Right ventricle myocardium inferior (tissue), 1 donor: Measurements from ENCODE around the gene BTBD19. TPM values are rescaled to one million over a fixed set of nuclear protein-coding genes. Genes with fewer than 3 reads are reported as not detected.
"Not testable (repeated sequence)": the region's sequence is repeated elsewhere in the genome, so short reads cannot be mapped to it uniquely, and the experiment has no call there.

Experiments used
- ATAC-seq: fragments of 200-7000 bp; cut with Tn5 transposase; one replicate; pipeline ENCODE4 v1.9.1; 2020; ENCODE audit warnings: mild to moderate bottlenecking, moderate library complexity
- DNase-seq: peaks from one replicate; pipeline ENCODE4 v3.0.0; 2021; ENCODE audit errors: missing footprints
- intact Hi-C: fragments of 100-400 bp; cut with DNase I; formaldehyde crosslinking; loops from one replicate; pipeline ENCODE4 v1.11.0; 2022
- total RNA-seq: library from RNA; stranded (reverse); fragmentation: NEBNext Ultra II Directional; extraction: Animal tissue kit (Norgen Biotek cat#: 25700); gene quantifications from one replicate; pipeline ENCODE4 v1.2.1, GENCODE V29; 2021
- donor health status: DM: no; HTN: yes; CAD: no; lungs with severe emphysema.

Gene BTBD19
- total RNA-seq, 1 donor from 2014 or later: 2.8 TPM

DNA sequence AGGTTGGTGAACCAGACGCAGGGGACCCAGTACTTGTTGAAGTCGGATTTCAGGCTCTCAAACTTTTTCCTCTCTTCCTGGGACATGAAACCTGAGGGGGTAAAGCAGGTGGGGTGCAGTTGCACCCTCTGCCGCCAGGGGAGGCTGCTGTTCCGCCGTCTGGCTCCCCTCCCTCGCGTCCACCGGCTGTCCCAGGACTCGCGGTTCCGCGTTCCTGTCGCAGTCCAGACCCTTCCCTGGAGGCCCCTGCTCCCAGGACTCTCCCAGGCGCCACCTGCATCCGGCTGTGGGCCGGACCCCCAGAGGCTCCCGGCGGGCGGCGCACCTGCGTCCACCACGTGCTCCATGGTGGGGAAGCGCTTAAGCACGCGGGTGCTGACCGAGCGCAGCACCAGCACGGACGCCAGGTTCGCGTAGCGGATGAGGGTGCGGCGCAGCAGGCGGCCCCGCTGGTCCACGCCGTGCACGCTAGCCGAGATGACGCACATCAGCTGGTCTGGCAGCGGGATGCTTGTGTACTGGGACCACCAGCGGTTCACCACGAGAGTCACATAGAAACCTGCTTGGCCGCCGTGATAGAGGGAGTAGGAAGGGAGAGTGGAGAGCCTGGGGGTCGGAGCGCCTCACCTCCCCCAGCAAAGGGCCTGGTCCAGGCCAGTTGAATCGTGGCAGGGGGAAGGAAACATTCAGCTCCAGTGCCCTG is 22.0 kb upstream of the BTBD19 start:
- ATAC-seq (peak; percentile 63), DNase-seq (peak; percentile 86)
- intact Hi-C loops: no loop called here

DNA sequence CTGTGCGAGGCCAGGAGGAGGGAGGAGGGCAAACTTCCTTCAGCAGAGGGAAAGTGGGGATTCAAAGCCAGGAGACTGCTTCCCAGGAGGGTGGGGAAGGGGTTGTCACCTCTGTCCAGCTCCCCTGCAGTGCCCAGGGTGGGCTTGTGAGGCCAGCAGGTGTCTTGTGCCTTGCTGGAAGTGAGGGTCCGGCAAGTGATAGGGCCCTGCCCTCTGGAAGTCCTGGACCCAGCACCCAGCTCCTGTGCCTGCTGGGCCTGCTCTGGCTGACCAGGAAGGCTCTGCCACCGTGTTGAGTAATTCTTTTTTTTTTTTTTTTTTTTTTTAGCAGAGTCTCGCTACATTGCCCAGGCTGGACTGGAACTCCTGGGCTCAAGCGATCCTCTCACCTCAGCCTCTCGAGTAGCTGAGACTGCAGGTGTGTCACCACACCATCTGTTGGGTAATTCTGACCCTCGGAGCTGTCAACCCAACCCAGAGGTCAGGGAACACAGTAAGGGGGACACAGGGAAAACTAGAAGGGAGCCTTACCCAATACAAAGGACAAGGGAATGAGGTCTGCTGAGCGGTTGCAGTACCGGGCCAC is 21.4 kb upstream of the BTBD19 start:
- no peak for DNase-seq
- intact Hi-C loops: no loop called here
- no peak for ATAC-seq

DNA sequence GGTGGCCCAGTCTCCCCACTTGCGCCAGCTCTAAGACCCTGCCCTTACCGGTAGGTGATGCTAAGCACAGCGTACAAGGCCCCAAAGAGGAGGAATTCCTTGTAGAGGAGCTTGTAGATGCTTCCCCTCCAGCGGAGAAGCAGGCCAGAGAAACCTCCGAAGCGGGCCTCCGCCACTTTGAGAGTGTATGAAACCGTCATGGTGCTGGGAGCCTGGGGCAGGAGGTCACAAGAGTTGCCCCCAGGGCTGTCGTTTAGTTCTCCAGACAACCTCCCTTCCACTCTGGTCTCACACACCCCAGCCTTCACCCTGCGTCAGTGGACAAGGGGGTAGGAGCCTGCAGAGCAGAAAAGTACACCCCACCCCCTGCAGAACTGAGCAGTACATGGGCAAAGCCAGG is 20.8 kb upstream of the BTBD19 start:
- intact Hi-C loops: no loop called here

DNA sequence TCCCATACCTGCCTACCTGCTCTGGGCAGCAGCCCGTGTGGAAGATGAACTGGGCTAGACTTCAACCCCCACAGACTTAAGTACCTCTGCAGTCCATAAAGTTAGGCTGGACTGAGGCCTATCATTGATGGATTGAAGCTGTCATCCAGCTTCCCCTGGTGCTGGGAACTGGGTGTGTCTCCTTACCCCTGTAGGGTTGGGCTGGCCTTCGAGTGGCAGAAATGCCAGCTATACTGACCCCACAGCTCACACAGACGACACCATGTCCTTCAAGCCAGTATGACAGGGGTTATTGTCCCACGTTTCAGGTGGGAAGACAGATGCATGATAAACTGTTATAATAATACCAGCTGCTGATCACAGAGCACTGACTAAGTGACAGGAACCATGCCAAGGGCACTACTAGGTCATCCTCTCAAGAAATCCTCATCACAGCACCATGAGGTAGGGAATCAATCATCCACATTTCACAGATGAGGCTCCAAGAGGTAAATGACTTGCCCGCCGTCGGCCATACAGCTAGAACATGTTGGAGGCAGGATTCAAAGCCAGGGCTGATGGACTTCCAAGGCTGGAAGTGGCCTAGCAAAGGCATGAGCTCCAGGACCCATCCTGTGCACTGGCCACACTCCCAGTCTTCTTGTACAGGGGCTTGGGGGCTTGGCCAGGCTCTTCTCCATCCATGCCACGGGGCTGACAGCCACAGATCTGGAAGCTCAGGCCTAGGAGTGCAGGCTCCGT is 20.0 kb upstream of the BTBD19 start, which contains the start of gene BEST4:
TSS of gene BEST4 (minus strand) at position 51 of the 741 bp plus-strand sequence. CDS start 465 bp downstream, outside the sequence.
- no peak for DNase-seq
- no peak for ATAC-seq
- intact Hi-C loops: no loop called here

More for the DNA sequence above, 20.8 kb upstream of the BTBD19 start:
- DNase-seq (no peak), ATAC-seq (no peak)

DNA sequence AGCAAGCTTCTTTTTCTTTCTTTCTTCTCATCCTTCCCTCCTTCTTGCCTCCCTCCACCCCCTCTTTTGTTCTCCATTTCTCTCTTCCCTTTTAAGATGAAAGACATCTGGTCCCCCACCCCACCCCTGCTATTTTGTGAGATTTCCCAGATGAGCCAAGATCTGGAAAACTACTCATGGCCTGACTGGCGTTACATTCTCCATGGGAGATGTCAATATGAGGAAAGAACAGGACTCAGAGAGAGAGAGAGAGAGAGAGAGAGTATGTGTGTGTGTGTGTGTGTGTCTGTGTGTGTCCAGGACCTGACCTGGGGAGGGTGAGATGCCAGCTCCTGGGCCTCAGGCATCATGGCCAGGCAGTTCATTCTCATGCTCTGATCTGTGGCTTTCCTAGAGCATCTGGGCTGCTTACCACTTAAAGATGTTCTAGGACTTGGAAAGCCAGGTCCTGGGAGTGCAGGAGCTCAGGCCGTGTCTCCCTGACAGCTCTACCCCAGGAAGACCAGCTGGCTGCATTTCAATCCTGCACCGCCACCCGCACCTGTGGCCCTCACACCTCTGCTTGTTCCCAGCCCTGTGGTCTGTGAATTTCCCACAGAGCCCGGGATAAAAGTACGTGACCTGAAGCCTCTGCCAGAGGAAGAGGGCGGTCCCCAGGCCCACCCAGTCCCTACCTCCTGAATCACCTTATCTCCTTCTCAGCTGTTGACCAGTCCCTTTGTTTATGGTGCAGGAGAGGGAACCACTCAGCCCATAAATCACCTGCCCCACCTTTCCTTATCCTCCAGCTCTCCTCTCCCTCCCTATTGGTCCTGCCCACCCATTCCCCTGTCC is 17.1 kb upstream of the BTBD19 start:
- intact Hi-C loops: no loop called here
- DNase-seq (no peak), ATAC-seq (no peak)

DNA sequence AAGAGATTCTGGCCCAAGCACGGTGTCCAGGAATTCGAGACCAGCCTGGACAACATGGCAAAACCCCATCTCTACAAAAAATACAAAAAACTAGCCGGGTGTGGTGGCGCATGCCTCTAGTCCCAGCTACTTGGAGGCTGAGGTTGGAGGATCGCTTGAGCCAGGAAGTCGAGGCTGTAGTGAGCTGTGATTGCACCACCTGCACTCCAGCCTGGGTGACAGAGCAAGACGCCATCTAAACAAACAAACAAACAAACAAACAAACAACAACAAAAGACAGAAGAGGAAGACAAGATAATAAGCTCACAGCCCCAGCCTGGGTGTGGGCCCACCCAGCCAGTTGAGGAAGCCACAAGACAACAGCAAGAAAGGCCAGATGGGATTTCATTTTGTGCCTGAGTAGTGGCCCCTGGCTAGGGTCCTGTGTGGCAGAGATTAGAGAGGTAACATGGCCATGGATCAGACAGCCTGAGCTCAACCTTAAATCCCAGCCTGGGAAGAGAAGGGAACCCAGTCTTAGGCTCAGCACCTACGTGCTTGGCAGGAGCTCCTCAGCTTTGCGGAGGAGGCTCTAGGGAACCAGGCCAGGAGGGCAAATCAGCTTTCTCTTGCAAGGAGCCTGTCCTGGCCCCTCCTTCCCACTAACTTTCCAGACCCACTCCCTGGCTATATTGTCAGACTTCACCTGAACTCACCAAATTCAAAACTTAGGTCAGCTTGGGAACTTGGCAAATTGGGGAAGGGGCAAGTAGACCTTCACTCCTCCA is 15.4 kb upstream of the BTBD19 start:
- intact Hi-C loops: no loop called here
- ATAC-seq: no peak
- no peak for DNase-seq

DNA sequence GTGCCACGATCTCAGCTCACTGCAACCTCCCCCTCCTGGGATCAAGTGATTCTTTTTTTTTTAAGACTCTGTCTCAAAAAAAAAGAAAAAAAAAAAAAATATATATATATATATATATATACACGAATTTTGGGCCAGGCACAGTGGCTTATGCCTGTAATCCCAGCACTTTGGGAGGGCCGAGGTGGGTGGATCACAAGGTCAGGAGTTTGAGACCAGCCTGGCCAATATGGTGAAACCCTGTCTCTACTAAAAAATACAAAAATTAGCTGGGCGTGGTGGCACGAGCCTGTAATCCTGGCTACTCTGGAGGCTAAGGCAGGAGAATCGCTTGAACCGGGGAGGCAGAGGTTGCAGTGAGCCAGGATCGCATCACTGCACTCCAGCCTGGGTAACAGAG is 10.4 kb upstream of the BTBD19 start:
- intact Hi-C loops, ATAC-seq: not testable (repeated sequence)
- DNase-seq: peak; percentile 28

DNA sequence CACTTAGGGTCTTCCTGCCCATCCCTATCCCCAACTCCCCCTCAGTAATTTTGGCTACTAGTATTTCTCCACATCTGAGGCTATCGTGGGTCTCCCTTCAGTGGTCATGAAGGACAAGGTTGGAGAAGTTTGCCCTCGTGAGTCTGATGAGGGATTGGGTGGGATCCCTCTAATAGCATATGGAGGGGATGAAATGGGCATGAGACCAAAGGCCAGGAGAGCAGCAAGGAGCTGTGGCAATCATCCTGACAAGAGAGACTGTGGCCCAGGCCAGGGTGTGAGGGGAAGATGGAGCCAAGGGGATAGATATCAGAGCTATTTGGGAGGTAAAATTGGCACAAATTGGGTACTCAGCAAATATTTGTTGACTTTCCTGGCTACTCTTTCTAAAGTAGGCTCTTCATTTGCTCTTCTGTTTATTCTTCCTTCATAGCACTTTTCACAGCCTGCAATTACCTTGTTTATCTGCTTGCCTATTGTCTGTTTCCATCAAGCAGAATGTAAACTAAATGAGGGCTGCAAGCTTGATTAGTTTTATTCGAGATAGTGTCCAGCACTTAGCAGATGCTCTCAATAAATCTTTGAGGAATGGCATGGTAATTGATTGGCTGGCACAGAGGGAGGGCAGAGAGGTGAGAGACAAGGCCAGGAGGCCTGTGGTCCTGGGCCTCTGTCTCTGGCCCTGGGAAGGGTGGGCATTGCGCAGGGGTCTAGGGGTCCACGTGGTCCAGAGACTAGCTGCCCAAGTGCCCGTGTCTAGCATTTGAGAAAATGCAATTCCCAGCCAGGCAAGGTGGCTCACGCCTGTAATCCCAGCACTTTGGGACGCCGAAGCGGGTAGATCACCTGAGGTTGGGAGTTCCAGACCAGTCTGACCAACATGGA is 9.6 kb upstream of the BTBD19 start:
- intact Hi-C loops: no loop called here
- ATAC-seq (no peak), DNase-seq (peak; percentile 64)

DNA sequence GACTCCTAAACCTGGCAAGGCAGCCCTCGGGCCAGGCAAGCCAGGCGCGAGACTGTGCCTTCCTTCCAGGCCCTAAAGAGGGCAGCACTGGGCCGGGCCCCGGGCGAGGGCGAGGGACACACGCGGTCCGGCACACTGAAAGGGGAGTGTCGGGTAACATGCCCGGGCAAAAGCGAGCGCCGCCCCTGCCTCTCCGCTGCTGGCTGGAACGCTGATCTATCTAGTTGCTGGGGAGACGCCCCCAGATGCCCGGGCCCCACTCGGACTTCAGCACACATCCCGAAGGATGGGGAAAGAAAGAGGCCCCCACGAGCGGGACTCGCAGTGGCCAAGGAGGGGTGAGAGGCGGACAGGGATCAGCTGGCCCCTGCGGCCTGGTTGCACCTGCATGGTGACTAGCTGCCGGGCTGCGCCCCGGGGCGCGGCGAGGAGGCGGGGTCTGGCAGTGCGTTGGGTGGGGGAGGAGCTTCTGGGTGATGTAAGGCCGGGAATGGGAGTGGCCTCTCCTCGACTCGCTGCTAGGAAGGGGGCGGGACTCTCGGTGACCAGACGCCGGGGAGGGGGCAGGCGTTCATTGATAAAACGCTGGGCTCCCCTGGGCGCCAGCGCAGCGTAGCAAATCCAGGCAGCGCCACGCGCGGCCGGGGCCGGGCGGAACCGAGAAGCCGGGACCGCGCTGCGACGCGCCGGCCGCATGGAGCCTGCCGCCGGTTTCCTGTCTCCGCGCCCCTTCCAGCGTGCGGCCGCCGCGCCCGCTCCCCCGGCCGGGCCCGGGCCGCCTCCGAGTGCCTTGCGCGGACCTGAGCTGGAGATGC is 8.3 kb upstream of the BTBD19 start, which contains the start of gene PLK3:
TSS of gene PLK3 (plus strand) at position 608 of the 815 bp plus-strand sequence. CDS start at position 695, 87 bp downstream.
- peak; percentile 99 for DNase-seq
- intact Hi-C loops: loop anchor here (2.0 to 10.0 kb wide), 2 partner anchors 19 to 785 kb away; partner anchors contain the start of gene NASP

DNA sequence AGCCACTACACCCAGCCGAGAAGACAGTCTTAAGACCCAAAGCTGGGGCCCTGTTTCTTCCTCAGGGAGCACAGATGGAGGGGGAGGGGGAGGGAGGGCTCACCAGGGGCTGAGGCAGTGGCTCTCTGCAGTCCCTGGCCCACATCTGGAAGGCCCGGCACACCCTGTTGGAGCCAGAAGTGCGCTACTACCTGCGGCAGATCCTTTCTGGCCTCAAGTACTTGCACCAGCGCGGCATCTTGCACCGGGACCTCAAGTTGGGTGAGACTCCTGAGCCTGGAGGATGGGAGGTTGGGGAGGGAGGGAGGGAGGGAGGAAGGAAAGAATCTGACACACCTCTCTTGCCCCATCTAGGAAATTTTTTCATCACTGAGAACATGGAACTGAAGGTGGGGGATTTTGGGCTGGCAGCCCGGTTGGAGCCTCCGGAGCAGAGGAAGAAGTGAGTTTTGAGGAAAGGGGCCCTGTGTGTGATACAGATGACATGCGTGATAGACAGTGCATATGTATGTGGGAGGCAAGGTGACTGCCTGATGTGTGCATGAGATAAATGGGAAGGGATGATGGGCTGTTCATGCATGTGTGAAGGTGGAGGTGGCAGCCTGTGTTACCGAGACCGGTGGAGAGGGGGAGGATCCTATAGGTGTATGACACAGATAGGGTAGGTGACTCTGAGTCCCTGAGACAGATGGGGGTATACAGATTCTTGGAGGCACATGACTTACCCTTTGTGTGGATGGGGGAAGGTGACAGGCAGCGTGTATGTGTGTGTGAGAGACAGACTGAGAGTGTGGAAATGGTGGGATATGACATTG is 6.6 kb upstream of the BTBD19 start:
- intact Hi-C loops: loop anchor here (2.0 to 10.0 kb wide), 2 partner anchors 17 to 783 kb away; partner anchors contain the start of gene NASP
- DNase-seq: peak; percentile 72
- ATAC-seq: no peak

More for the DNA sequence above, 8.3 kb upstream of the BTBD19 start, which contains the start of gene PLK3:
- ATAC-seq: peak; percentile 96

DNA sequence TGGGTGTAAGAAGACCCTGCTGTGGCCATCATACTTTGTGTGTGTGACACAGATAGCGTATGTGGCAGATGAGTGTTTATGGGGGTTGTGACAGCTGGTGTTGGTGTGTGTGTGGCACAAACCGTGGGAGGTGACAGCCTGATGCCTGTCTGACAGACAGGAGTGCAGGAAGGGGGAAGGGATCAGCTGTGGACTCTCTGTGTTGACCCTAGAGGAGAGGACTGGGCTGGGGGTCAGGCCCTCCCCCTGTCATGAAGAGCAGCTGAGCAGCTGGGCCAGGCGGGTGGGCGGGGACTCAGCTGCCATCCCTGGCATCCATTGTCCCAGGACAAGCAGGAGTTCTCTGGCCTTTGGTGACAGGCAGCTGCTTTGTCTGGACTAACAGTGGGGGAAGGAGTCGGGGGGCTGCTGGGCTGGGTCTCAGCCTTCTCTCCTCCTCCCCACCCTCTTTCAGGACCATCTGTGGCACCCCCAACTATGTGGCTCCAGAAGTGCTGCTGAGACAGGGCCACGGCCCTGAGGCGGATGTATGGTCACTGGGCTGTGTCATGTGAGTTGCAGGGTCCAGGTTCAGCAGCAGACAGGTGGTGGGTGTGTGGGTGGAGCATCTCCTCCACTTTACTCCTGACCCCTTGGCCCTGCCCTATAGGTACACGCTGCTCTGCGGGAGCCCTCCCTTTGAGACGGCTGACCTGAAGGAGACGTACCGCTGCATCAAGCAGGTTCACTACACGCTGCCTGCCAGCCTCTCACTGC is 5.8 kb upstream of the BTBD19 start:
- intact Hi-C loops: loop anchor here (10.0 kb wide), 1 partner anchor 782 kb away; the partner anchor contains the start of gene NASP
- ATAC-seq (no peak), DNase-seq (peak; percentile 69)

DNA sequence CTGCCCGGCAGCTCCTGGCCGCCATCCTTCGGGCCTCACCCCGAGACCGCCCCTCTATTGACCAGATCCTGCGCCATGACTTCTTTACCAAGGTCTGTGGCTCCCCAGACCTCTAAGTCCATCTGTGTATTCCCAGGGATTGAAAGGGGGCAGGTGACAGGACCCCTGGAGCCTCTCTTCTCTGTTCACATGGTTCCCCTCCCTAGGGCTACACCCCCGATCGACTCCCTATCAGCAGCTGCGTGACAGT is 5.3 kb upstream of the BTBD19 start:
- ATAC-seq (no peak), DNase-seq (no peak)
- intact Hi-C loops: loop anchor here (10.0 kb wide), 1 partner anchor 782 kb away; the partner anchor contains the start of gene NASP

DNA sequence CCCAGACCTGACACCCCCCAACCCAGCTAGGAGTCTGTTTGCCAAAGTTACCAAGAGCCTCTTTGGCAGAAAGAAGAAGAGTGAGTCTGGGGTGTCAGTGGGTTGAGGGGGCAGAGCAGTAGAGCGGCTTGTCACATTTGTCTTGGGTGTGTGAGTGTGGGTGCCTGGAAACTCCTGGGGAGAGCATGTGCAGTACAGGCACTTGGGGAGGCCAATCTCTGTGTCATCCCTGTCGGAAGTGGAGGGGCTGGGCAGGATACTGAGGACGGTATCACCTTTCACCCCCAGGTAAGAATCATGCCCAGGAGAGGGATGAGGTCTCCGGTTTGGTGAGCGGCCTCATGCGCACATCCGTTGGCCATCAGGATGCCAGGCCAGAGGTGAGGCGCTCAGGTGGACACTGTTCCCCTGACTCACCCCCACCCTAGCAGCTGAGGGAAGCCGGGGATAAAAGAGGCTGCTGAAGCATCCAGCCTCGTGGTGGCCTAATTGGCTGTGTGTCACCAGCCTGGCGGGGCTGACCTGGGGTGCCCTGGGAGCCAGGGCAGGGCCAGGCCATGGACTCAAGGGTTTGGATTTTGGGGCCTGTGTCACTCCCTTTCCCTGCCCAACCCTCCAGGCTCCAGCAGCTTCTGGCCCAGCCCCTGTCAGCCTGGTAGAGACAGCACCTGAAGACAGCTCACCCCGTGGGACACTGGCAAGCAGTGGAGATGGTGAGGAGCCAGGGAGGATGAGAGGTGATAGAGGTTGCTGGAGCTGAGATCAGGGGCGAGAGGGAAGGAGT is 4.8 kb upstream of the BTBD19 start:
- intact Hi-C loops: loop anchor here (10.0 kb wide), 1 partner anchor 781 kb away; the partner anchor contains the start of gene NASP
- ATAC-seq (no peak), DNase-seq (peak; percentile 33)
